ENCODE measurements around the gene KNDC1. TPM values are rescaled to one million over a fixed set of nuclear protein-coding genes. Genes with fewer than 3 reads are reported as not detected.

KNDC1 gene
- total and polyA plus RNA-seq, 2 of the 13 experiments (the other 11 are each of a cell fraction or from before 2014, with no cell fraction given): 0.69 TPM; not detected in 1

GRCh38 chr10:133239990-133240389 is 80.0 kb downstream of the KNDC1 start:
- 20% methylated on average over 12 of the region's 15 CpGs for WGBS (ENCODE audit: low lambda C conversion rate)
- FAIRE-seq (no peak), DNase-seq (ENCODE audit: low spot score) (no peak), ATAC-seq (no peak)
- no peak overlapping the region for H3K27ac ChIP-seq (ENCODE audit: extremely low read length, insufficient read depth, low read length)
- 0 out of 2 replicates have a peak, but pooled peaks cover 3% of the 10 kb centered on the region for H4K20me1 ChIP-seq (ENCODE audit: insufficient read depth, low read length)
- ChIA-PET CTCF (ENCODE audit: low intra/inter-chr PET ratio, low total read pairs) (no interaction called here), POLR2A (no interaction called here)
- no peak overlapping the region for H3K4me2 ChIP-seq (ENCODE audit: low read depth, low read length)
- H3K9ac ChIP-seq (ENCODE audit: insufficient read depth, low read depth, low read length): no peak overlapping the region
- H3K36me3 ChIP-seq (replicated peaks in 1 of 2; ENCODE audit: control insufficient read depth in 1 of 2, insufficient read depth in 2 of 2, low read length in 2 of 2): no peaks in the 10 kb centered on the region
- H3K27me3 ChIP-seq (ENCODE audit: control insufficient read depth in 1 of 2, insufficient read depth in 2 of 2, low read length in 2 of 2): peaks cover 22 to 80% of the 10 kb centered on the region in 2 experiments
- H3K79me2 ChIP-seq (ENCODE audit: insufficient read depth, low read length): no peaks in the 10 kb centered on the region
- intact Hi-C loops (cut with micrococcal nuclease; ENCODE audit: unreplicated experiment) (no loop called here), in situ Hi-C loops (cut with HindIII; ENCODE audit: extremely low pct_ligation_motif_present, low pct_unique_long_range_greater_than_20kb) (no loop called here)
- BruUV-seq (replicated peaks): no TSS peak
- TF ChIP-seq SMARCE1 (IDR thresholded peaks at IDR 0.05; ENCODE audit: borderline replicate concordance): no peak
- TF ChIP-seq ATRX (CRISPR knock-in tag; IDR thresholded peaks at IDR 0.05; ENCODE audit: borderline replicate concordance): no peak
- no peak for TF ChIP-seq RORA (CRISPR knock-in tag; IDR thresholded peaks at IDR 0.05)
- TF ChIP-seq DMAP1 (CRISPR knock-in tag; IDR thresholded peaks at IDR 0.05): no peak
- no peak for TF ChIP-seq HMGA1 (CRISPR knock-in tag; conservative IDR thresholded peaks at IDR 0.05)
- no peak for TF ChIP-seq FOSL1 (CRISPR knock-in tag; IDR thresholded peaks at IDR 0.05; ENCODE audit: borderline replicate concordance)
- no peak for TF ChIP-seq RBAK (CRISPR knock-in tag; IDR thresholded peaks at IDR 0.05)
- TF ChIP-seq TAF1 (CRISPR knock-in tag; IDR thresholded peaks at IDR 0.05): no peak
- TF ChIP-seq PHF8 (CRISPR knock-in tag; IDR thresholded peaks at IDR 0.05): no peak
- no peak overlapping the region for H3K4me3 ChIP-seq (replicated peaks in 1 of 3; ENCODE audit: insufficient read depth in 1 of 3, low read depth in 2 of 3, low read length in 3 of 3)
- no peak overlapping the region for H2AFZ ChIP-seq (ENCODE audit: low read length)
- 0 out of 2 replicates have a peak, but pooled peaks cover 2% of the 10 kb centered on the region for H3K4me1 ChIP-seq (ENCODE audit: insufficient read depth, low read length)
- no peaks in the 10 kb centered on the region for H3K9me3 ChIP-seq (ENCODE audit: low read length)

DNA sequence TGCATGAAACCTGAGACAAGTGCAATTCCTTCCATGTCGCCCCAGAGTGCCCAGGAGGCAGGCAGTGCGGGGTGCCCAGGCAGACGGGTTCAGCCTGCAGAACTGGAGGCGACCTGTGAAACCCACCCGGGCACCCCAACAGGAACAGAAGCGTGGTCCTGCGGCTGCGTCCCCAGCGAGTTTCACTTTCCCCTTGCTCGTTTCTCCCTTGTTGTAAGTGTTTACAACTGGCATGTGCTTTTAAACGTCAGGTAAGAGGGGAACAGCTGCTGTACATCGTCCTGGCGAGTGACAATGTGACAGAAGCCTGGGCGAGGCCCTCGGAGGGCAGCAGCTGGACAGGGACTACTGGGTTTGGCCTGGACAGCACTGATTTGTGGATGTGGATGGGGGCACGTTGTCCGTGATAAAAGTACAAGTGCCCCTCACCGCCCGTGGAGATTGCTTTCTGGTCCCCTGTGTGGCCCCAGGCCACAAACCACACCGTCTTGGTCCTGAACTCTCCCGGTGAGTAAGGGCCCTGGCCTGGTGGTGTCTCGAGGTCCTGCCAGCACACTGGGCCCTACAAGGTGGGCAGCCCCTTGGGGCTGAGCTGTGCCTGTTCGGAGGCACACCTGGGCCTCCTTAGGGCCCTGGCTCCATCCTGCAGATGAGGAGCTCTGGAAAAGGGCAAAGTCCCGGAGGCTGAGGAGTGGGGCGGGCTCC is 81.6 kb downstream of the KNDC1 start:
- Histone ChIP-seq H3K79me2 (ENCODE audit: insufficient read depth, low read length) (no peaks in the 10 kb centered on the region), H3K36me3 (replicated peaks in 1 of 2; ENCODE audit: control insufficient read depth in 1 of 2, insufficient read depth in 2 of 2, low read length in 2 of 2) (no peaks in the 10 kb centered on the region), H3K27me3 (ENCODE audit: control insufficient read depth in 1 of 2, insufficient read depth in 2 of 2, low read length in 2 of 2) (peaks cover 18 to 69% of the 10 kb centered on the region in 2 experiments), H3K4me3 (replicated peaks in 1 of 3; ENCODE audit: insufficient read depth in 1 of 3, low read depth in 2 of 3, low read length in 3 of 3) (no peak overlapping the region), H3K4me2 (ENCODE audit: low read depth, low read length) (peak overlapping the region; percentile 18; the same call in 1 of the 2 replicates), H3K9ac (ENCODE audit: insufficient read depth, low read depth, low read length) (no peak overlapping the region), H4K20me1 (ENCODE audit: insufficient read depth, low read length) (no peaks in the 10 kb centered on the region), H3K27ac (ENCODE audit: extremely low read length, insufficient read depth, low read length) (no peak overlapping the region), H3K4me1 (ENCODE audit: insufficient read depth, low read length) (peaks cover 18% of the 10 kb centered on the region), H3K9me3 (ENCODE audit: low read length) (no peaks in the 10 kb centered on the region), H2AFZ (ENCODE audit: low read length) (no peak overlapping the region)
- ATAC-seq (no peak), FAIRE-seq (no peak), DNase-seq (ENCODE audit: low spot score) (no peak)
- WGBS (ENCODE audit: low lambda C conversion rate): 9% methylated on average over 14 of the region's 25 CpGs
- ChIA-PET CTCF (ENCODE audit: low intra/inter-chr PET ratio, low total read pairs) (no interaction called here), POLR2A (no interaction called here)
- intact Hi-C loops (cut with micrococcal nuclease; ENCODE audit: unreplicated experiment) (no loop called here), in situ Hi-C loops (cut with HindIII; ENCODE audit: extremely low pct_ligation_motif_present, low pct_unique_long_range_greater_than_20kb) (no loop called here)
- BruUV-seq (replicated peaks): no TSS peak
- TF ChIP-seq TERF1 (CRISPR knock-in tag; IDR thresholded peaks at IDR 0.05) (no peak), GABPB1 (CRISPR knock-in tag; IDR thresholded peaks at IDR 0.05) (no peak), ZNF234 (CRISPR knock-in tag; conservative IDR thresholded peaks at IDR 0.05) (no peak), ZNF20 (CRISPR knock-in tag; IDR thresholded peaks at IDR 0.05) (no peak)
- TF ChIP-seq, protein P1, sequence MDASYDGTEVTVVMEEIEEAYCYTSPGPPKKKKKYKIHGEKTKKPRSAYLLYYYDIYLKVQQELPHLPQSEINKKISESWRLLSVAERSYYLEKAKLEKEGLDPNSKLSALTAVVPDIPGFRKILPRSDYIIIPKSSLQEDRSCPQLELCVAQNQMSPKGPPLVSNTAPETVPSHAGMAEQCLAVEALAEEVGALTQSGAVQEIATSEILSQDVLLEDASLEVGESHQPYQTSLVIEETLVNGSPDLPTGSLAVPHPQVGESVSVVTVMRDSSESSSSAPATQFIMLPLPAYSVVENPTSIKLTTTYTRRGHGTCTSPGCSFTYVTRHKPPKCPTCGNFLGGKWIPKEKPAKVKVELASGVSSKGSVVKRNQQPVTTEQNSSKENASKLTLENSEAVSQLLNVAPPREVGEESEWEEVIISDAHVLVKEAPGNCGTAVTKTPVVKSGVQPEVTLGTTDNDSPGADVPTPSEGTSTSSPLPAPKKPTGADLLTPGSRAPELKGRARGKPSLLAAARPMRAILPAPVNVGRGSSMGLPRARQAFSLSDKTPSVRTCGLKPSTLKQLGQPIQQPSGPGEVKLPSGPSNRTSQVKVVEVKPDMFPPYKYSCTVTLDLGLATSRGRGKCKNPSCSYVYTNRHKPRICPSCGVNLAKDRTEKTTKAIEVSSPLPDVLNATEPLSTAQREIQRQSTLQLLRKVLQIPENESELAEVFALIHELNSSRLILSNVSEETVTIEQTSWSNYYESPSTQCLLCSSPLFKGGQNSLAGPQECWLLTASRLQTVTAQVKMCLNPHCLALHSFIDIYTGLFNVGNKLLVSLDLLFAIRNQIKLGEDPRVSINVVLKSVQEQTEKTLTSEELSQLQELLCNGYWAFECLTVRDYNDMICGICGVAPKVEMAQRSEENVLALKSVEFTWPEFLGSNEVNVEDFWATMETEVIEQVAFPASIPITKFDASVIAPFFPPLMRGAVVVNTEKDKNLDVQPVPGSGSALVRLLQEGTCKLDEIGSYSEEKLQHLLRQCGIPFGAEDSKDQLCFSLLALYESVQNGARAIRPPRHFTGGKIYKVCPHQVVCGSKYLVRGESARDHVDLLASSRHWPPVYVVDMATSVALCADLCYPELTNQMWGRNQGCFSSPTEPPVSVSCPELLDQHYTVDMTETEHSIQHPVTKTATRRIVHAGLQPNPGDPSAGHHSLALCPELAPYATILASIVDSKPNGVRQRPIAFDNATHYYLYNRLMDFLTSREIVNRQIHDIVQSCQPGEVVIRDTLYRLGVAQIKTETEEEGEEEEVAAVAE (CRISPR knock-in tag; IDR thresholded peaks at IDR 0.05; ENCODE audit: borderline replicate concordance): no peak

Measured in HepG2 (cell line).